ENCODE measurements around the gene OR10D3. TPM values are rescaled to one million over a fixed set of nuclear protein-coding genes. Genes with fewer than 3 reads are reported as not detected.

OR10D3 gene
- total RNA-seq, 4 donors from 2014 or later = not detected

DNA sequence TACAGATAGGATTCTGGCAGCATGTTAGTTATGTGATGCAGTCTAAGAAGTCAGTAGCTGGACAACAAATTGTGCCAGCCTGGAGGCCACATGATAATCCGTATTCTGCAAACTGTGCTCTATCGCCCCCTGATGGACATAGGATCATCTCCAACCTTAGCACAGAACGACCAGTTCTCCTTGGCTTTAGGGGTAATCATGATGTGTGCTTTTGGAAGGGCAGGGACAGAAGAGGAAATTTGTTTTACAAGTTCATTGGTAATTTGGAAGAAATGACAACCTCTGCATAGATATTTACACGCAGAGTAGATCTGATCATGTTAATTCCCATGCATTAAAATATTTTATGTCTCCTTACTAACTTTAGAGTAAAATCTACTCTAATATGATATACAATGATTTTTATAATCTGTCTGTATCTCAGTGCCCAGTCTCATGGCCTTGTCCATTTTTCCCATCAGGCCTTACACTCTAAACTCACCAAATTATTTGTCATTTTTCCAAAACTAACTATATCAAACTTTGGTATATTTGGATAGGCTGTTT lies 12.1 kb downstream of the OR10D3 start:
- no peak for DNase-seq
- Histone ChIP-seq H3K27me3 (no peaks in the 10 kb centered on the region), H3K4me3 (no peak overlapping the region), H3K4me1 (no peaks in the 10 kb centered on the region), H3K27ac (peak overlapping the region in 1 of 4 donors; percentile 10), H3K36me3 (no peaks in the 10 kb centered on the region), H3K9me3 (no peaks in the 10 kb centered on the region)
- TF ChIP-seq CTCF (IDR thresholded peaks at IDR 0.05) = peak in 5 of 6 experiments; percentile 37 to 69 (median 62)
- TF ChIP-seq POLR2A (IDR thresholded peaks at IDR 0.05) = no peak
- WGBS, 2 donors = 15 to 26% methylated on average over 2 to 4 of the region's 4 CpGs
- intact Hi-C loops (cut with DNase I) = no loop called here

DNA sequence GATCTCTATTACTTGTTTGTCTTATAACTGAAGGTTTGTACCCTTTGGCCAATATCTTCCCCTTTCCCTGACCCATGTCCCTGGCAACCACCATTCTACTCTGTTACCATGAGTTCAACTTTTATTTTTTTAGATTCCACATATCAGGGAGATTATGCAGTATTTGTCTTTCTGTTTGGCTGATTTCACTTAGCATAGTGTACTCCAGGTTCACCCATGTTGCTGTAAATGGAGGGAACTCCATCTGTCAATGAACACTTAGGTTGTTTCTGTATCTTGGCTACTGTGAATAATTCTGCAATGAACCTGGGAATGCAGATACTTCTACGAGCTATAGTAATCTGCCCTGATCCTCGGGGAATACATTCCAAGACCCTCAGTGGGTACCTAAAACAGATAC lies 14.9 kb downstream of the OR10D3 start:
- H3K27me3 ChIP-seq = no peaks in the 10 kb centered on the region

DNA sequence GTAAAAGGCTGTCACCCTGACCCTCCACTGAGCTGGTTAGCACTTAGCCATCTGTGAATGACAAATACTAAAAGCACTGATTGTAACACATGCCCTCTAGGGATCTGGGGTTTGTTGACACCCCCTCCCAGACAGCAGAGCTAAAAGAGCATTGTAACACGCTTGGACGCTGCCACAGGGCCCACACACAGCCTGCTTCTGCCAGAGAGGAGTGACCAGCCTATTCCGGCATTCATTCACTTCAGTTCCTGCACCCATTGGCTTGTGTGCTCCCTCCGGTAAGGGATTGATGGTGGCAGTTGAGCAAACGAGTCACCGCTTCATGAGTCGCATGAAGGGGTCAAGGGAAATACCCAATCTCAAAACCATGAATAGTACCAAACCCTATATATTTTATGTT lies 15.8 kb downstream of the OR10D3 start:
- no peak overlapping the region for H3K27ac ChIP-seq
- H3K4me3 ChIP-seq = no peak overlapping the region
- H3K27me3 ChIP-seq = no peaks in the 10 kb centered on the region
- no peaks in the 10 kb centered on the region for H3K4me1 ChIP-seq
- H3K9me3 ChIP-seq = no peaks in the 10 kb centered on the region
- intact Hi-C loops (cut with DNase I) = no loop called here
- no peak for TF ChIP-seq CTCF (IDR thresholded peaks at IDR 0.05)
- TF ChIP-seq POLR2A (IDR thresholded peaks at IDR 0.05) = no peak
- 70 to 86% methylated on average over 4 to 5 of the region's 7 CpGs for WGBS, 2 donors
- no peaks in the 10 kb centered on the region for H3K36me3 ChIP-seq
- DNase-seq = no peak

More for the DNA sequence above, 14.9 kb downstream of the OR10D3 start:
- no peaks in the 10 kb centered on the region for H3K9me3 ChIP-seq
- intact Hi-C loops (cut with DNase I) = no loop called here
- H3K4me1 ChIP-seq = no peaks in the 10 kb centered on the region
- no peak for DNase-seq
- TF ChIP-seq POLR2A (IDR thresholded peaks at IDR 0.05) = no peak
- no peak for TF ChIP-seq CTCF (IDR thresholded peaks at IDR 0.05)
- H3K36me3 ChIP-seq = no peaks in the 10 kb centered on the region
- 69 to 84% methylated on average over 2 of the region's 2 CpGs for WGBS, 2 donors
- H3K27ac ChIP-seq = no peak overlapping the region
- H3K4me3 ChIP-seq = no peak overlapping the region

GRCh38 chr11:124199702-124200101 lies 16.6 kb downstream of the OR10D3 start:
- intact Hi-C loops (cut with DNase I) = no loop called here
- no peak for TF ChIP-seq CTCF (IDR thresholded peaks at IDR 0.05)
- no peaks in the 10 kb centered on the region for H3K4me1 ChIP-seq
- 33 to 42% methylated on average over 1 of the region's 1 CpG for WGBS, 2 donors
- H3K9me3 ChIP-seq = no peaks in the 10 kb centered on the region
- no peaks in the 10 kb centered on the region for H3K27me3 ChIP-seq
- H3K27ac ChIP-seq = no peak overlapping the region
- no peak overlapping the region for H3K4me3 ChIP-seq
- no peaks in the 10 kb centered on the region for H3K36me3 ChIP-seq
- no peak for DNase-seq

DNA sequence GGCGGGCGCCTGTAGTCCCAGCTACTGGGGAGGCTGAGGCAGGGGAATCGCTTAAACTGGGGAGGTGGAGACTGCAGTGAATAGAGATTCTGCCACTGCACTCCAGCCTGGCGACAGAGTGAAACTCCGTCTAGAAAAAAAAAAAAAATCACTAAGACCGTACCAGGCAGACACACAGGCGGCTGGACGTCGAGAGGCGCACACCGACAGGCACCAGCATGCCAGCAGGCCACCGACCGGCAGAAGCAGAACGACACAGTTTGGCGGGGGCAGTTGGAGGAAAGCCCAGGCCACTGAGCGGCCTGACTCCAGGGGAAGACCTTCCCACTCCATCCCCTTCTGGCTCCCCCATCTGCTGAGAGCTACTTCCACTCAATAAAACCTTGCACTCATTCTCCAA lies 17.5 kb downstream of the OR10D3 start:
- no peaks in the 10 kb centered on the region for H3K9me3 ChIP-seq
- WGBS, 2 donors = 93 to 95% methylated on average over 12 to 16 of the region's 16 CpGs
- H3K36me3 ChIP-seq = no peaks in the 10 kb centered on the region
- DNase-seq = no peak
- H3K4me3 ChIP-seq = no peak overlapping the region
- H3K4me1 ChIP-seq = no peaks in the 10 kb centered on the region
- no peak for TF ChIP-seq POLR2A (IDR thresholded peaks at IDR 0.05)
- intact Hi-C loops (cut with DNase I) = no loop called here
- no peaks in the 10 kb centered on the region for H3K27me3 ChIP-seq
- H3K27ac ChIP-seq = no peak overlapping the region

DNA sequence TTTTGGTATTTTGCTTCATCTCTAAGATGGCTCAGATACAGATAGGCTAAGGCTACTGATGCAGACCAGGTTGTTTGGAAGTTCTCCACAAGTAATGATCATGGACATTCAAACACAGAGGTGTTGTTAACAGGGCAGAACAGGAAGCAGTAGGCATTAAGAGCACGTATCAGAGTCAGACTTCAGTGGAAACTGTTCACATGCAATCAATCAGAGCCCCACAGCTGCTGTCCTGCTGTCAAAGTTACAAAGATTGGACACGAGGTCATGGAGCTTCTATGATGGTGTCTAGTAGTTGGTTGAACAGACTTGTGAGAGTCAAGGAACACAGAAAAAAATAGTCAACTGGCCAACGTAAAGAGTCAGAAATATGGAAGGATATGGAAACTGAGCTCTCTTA lies 19.8 kb downstream of the OR10D3 start:
- H3K36me3 ChIP-seq = no peaks in the 10 kb centered on the region
- DNase-seq = no peak
- no peak overlapping the region for H3K4me3 ChIP-seq
- H3K27me3 ChIP-seq = no peaks in the 10 kb centered on the region
- intact Hi-C loops (cut with DNase I) = no loop called here
- no peaks in the 10 kb centered on the region for H3K4me1 ChIP-seq
- whole genome bisulfite sequencing, 2 donors = 31 to 43% methylated on average over 3 of the region's 3 CpGs
- no peak overlapping the region for H3K27ac ChIP-seq
- TF ChIP-seq CTCF (IDR thresholded peaks at IDR 0.05) (no peak), POLR2A (IDR thresholded peaks at IDR 0.05) (no peak)
- H3K9me3 ChIP-seq = no peaks in the 10 kb centered on the region
